NCI-H226 (cell line): ENCODE results near the gene B4GALNT3.

Experiments
- DNase-seq: peaks from one replicate; pipeline ENCODE4 v3.0.0-alpha.2; 2015

B4GALNT3 gene

GRCh38 chr12:541676-542324, 82.1 kb downstream of the B4GALNT3 start:
- DNase-seq, result peak; percentile 67

- DNase-seq, result no peak
These were observed 82.8 kb downstream of the B4GALNT3 start for GRCh38 chr12:542395-543113.

- no peak for DNase-seq
These were observed 83.3 kb downstream of the B4GALNT3 start for GRCh38 chr12:543114-543451.

GRCh38 chr12:544142-544541, 84.4 kb downstream of the B4GALNT3 start:
- DNase-seq, result no peak

- DNase-seq, result no peak
These were observed 85.3 kb downstream of the B4GALNT3 start for GRCh38 chr12:544941-545635.

GRCh38 chr12:545835-546234, 86.1 kb downstream of the B4GALNT3 start:
- DNase-seq, result no peak

GRCh38 chr12:546265-546919, 86.7 kb downstream of the B4GALNT3 start:
- DNase-seq, result no peak

- DNase-seq, result peak; percentile 49
These were observed 87.4 kb downstream of the B4GALNT3 start for GRCh38 chr12:546920-547845.

GRCh38 chr12:547883-548470, 88.2 kb downstream of the B4GALNT3 start:
- no peak for DNase-seq

- DNase-seq, result no peak
These were observed 89.8 kb downstream of the B4GALNT3 start for GRCh38 chr12:549476-550082.

GRCh38 chr12:550473-551260, 90.9 kb downstream of the B4GALNT3 start:
- DNase-seq, result no peak

GRCh38 chr12:552466-552865, 92.7 kb downstream of the B4GALNT3 start:
- no peak for DNase-seq

GRCh38 chr12:553216-554000, 93.7 kb downstream of the B4GALNT3 start:
- DNase-seq, result no peak

GRCh38 chr12:554001-554285, 94.2 kb downstream of the B4GALNT3 start:
- no peak for DNase-seq

GRCh38 chr12:556498-556897, 96.8 kb downstream of the B4GALNT3 start:
- no peak for DNase-seq

- no peak for DNase-seq
These were observed 98.8 kb downstream of the B4GALNT3 start for GRCh38 chr12:558580-558979.

- DNase-seq, result no peak
These were observed 99.6 kb downstream of the B4GALNT3 start for GRCh38 chr12:559208-559905.

- DNase-seq, result no peak
These were observed 100.2 kb downstream of the B4GALNT3 start for GRCh38 chr12:559906-560455.

GRCh38 chr12:560691-561390, 101.1 kb downstream of the B4GALNT3 start:
- no peak for DNase-seq
